Tibial nerve (tissue), 4 donors: ENCODE results near the gene TBC1D3B. TPM values are rescaled to one million over a fixed set of nuclear protein-coding genes. Genes with fewer than 3 reads are reported as not detected.
A peak's percentile ranks its signal among the peaks of the same experiment; 100 is the strongest.
"Not testable (repeated sequence)": the region's sequence is repeated elsewhere in the genome, so short reads cannot be mapped to it uniquely, and the experiment has no call there.

ENCODE experiments used
- DNase-seq, 2 donors: peaks; one replicate each; pipeline ENCODE4 v3.0.0-alpha.2; 2019; ENCODE audit warnings: low spot score in 2 of 2
- H3K27ac ChIP-seq, 4 donors: fragments of 200-600 bp; sonication (generic) in 3 of 4; one replicate each; pipeline ENCODE4 v1.5.1; 2017 to 2019; ENCODE audit warnings: mild to moderate bottlenecking in 1 of 4
- H3K27me3 ChIP-seq, 2 donors: fragments of 200-600 bp; sonication (generic) in 1 of 2; one replicate each; pipeline versions ENCODE4 v1.5.1 to v1.6.0; 2017 to 2019
- H3K36me3 ChIP-seq, 3 donors: fragments of 200-600 bp; sonication (generic); one replicate each; pipeline ENCODE4 v1.5.1; 2018 to 2019
- H3K4me1 ChIP-seq, 4 donors: fragments of 200-600 bp; sonication (generic) in 3 of 4; one replicate each; pipeline ENCODE4 v1.5.1; 2017 to 2019
- H3K4me3 ChIP-seq, 4 donors: fragments of 200-600 bp; sonication (generic) in 3 of 4; one replicate each; pipeline ENCODE4 v1.5.1; 2017 to 2019; ENCODE audit warnings: mild to moderate bottlenecking in 1 of 4, moderate library complexity in 1 of 4
- H3K9me3 ChIP-seq, 4 donors: fragments of 200-600 bp; sonication (generic) in 3 of 4; one replicate each; pipeline ENCODE4 v1.5.1; 2017 to 2019
- EP300 ChIP-seq, 2 donors: sonication (generic); formaldehyde crosslinking; IDR thresholded peaks; one replicate each; pipeline ENCODE4 v1.6.1; 2017; ENCODE audit warnings: antibody characterized with exemption in 2 of 2, mild to moderate bottlenecking in 1 of 2
- POLR2A ChIP-seq, 2 donors: fragments of 450-650 bp; IDR thresholded peaks; one replicate each; pipeline ENCODE4 v1.6.1; 2017; ENCODE audit warnings: antibody characterized with exemption in 2 of 2, mild to moderate bottlenecking in 2 of 2, moderate library complexity in 2 of 2
- WGBS, 2 donors: methylation state at CpG; one replicate each; pipeline ENCODE4 v1.1.5; 2018; 5-methylcytosine and 5-hydroxymethylcytosine counted together
- total RNA-seq, 4 donors: library from RNA; depleted of rRNA; stranded (reverse); fragments of >200 nt; gene quantifications; one replicate each; pipeline ENCODE4 v1.1.0, GENCODE V29; 2016
- TF ChIP-seq, protein P1 (sequence below), 5 experiments: fragments of 200-600 bp in 3 of 5; fragments of 450-650 bp in 2 of 5; sonication (generic) in 3 of 5; IDR thresholded peaks; one replicate each; pipeline ENCODE4 v1.5.1; 2016 to 2019; ENCODE audit warnings: antibody characterized with exemption in 5 of 5, mild to moderate bottlenecking in 3 of 5, moderate library complexity in 2 of 5

The TBC1D3B gene
- total RNA-seq, 4 donors from 2014 or later = 1.0 to 4.5 TPM; not detected in 2

DNA sequence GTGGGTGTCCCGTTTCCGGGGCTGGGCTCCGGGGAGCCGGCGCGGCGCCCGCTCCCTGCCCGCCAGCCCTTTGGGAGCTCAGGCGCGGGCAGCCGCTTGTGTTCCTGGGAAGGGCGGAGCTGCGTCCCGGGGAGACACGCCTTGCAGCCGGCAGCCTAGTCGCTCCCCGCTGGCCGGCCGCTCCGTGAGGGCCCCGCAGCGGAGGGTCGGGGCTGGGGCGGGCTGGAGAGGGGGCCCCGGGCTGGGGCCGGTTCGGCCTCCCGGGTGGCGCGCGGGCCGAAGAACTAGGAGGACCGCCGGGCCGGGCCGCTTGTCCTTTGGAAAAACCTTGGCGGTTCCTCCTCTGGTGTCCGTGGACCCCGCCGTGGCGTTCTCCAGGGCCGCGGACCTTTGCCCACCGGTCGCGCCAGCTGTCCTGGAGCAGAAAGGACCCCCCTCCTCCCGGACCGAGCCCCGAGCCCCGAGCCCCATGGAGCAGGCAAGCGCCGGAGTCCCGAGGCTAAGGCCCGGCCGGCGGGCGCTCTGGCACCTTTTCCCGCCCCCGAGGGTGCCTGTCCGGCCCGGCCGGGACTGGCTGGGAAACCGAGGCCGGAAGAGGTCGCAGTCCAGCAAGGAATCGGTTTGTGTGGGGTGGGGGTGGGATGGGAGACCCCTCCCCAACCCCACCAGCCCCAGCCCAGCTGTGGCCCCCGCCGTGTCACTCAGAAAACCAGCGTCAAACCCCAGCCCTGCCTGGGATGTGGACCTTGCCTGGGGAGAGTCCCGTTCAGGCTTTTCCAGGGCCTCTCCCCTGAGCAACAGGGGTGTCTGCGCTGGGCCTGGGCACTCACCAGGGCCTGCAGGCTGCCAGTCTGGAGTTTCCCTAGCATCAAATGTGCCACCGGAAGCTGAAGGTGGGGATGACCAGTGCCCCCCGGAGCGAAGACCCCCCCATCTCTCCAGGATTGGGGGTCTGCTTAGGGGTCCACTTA, 6.8 kb upstream of the TBC1D3B start:
- TF ChIP-seq EP300 (IDR thresholded peaks at IDR 0.05) = no peak
- peak in 1 of 2 donors; percentile 30 for TF ChIP-seq POLR2A (IDR thresholded peaks at IDR 0.05)

DNA sequence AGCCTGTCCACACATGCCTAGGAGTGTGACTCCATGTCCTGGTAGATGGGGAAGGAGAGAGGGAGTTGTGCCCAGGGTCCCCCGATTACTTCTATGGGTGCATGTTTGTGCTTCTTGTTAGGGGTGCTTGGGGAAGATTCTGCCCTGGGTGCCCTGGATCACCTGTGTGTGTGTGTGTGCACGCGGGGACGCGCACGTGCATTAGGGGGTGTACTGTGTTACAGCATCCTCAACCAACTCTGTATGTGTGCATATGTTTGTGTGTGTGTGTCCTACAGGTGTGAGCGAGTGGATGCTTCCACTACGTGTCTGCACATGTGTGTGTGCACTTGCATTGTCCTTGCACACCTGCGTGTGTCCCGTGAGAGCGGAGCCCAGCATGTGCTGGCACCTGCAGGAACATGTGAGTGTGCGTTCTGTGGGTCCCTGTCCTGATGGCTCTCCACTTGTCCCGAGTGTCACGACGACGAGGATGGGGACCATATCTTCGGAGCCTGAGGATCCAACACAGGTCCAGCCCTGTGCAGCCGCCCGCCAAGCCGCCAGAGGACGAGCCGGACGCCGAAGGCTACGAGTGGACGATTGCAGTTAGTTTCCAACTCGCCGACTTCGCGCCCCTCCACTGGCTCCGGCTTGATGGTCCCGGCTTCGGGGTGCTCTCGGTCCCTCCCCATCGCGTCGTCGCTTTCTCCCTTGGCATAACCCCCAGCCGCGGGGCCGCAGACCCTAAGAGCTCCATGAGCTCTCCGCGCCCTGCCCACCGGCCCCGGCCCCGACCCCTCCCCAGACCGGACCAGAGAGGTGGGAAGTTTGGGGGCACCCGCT, 6.0 kb upstream of the TBC1D3B start:
- peak overlapping the region in 2 of 4 donors; percentile 21 to 51 for H3K27ac ChIP-seq
- WGBS, 2 donors = 29 to 37% methylated on average over 30 to 38 of the region's 48 CpGs
- no peak for DNase-seq

More for the DNA sequence above, 6.8 kb upstream of the TBC1D3B start:
- H3K9me3 ChIP-seq = no peaks in the 10 kb centered on the region
- peaks cover 0 to 15% (median 5%) of the 10 kb centered on the region in 4 donors for H3K4me1 ChIP-seq
- peak overlapping the region; percentile 32 to 55 (median 41) for H3K4me3 ChIP-seq
- H3K27me3 ChIP-seq = peaks cover 0 to 30% of the 10 kb centered on the region in 2 donors
- DNase-seq = no peak
- no peaks in the 10 kb centered on the region for H3K36me3 ChIP-seq
- peak overlapping the region in 2 of 4 donors; percentile 21 to 51 for H3K27ac ChIP-seq
- 5 to 8% methylated on average over 32 to 35 of the region's 76 CpGs for WGBS, 2 donors

DNA sequence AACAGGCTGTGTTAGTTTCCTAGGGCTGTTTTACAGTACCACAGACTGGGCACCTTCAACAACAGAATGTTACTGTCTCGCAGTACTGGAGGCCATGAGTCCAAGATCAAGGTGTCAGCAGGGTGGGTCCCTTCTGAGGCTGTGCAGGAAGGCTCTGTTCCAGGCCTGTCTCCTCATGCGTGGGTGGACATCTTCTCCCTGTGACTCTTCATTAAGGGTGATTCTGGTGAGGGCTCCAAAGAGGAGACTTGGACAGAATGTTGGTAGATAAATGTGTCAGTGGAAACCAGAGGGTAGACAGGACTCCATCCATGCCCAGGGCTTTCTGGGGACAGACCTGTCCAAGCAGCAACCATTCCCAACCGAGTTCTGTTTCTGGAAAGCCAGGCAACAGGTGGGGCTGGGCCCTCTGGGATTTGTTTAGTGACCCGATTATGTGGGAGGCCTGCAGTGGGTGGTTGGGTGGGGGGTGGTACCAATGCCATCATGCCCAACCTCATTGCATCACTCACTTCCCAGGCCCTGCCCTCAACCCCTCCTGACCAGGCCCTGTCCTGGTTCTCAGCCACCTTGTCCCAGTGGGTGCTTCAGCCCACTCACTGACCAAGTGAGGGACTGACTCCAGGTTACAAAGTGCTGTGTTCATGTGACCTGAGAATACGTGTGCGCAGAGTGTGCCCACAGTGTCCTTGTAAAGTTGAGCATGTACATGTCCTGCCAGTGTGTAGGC, 5.2 kb upstream of the TBC1D3B start:
- not testable (repeated sequence) for DNase-seq, H3K4me3 ChIP-seq, H3K27ac ChIP-seq, H3K9me3 ChIP-seq, H3K36me3 ChIP-seq
- 79 to 93% methylated on average over 6 of the region's 6 CpGs for WGBS, 2 donors
- H3K4me1 ChIP-seq = peaks cover 0 to 15% (median 5%) of the 10 kb centered on the region in 4 donors
- H3K27me3 ChIP-seq = peaks cover 0 to 30% of the 10 kb centered on the region in 2 donors

More for the DNA sequence above, 6.0 kb upstream of the TBC1D3B start:
- H3K36me3 ChIP-seq = no peaks in the 10 kb centered on the region
- no peak for TF ChIP-seq EP300 (IDR thresholded peaks at IDR 0.05)
- TF ChIP-seq, protein P1, sequence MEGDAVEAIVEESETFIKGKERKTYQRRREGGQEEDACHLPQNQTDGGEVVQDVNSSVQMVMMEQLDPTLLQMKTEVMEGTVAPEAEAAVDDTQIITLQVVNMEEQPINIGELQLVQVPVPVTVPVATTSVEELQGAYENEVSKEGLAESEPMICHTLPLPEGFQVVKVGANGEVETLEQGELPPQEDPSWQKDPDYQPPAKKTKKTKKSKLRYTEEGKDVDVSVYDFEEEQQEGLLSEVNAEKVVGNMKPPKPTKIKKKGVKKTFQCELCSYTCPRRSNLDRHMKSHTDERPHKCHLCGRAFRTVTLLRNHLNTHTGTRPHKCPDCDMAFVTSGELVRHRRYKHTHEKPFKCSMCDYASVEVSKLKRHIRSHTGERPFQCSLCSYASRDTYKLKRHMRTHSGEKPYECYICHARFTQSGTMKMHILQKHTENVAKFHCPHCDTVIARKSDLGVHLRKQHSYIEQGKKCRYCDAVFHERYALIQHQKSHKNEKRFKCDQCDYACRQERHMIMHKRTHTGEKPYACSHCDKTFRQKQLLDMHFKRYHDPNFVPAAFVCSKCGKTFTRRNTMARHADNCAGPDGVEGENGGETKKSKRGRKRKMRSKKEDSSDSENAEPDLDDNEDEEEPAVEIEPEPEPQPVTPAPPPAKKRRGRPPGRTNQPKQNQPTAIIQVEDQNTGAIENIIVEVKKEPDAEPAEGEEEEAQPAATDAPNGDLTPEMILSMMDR (IDR thresholded peaks at IDR 0.05) = no peak
- no peak for TF ChIP-seq POLR2A (IDR thresholded peaks at IDR 0.05)
- peaks cover 0 to 30% of the 10 kb centered on the region in 2 donors for H3K27me3 ChIP-seq
- no peaks in the 10 kb centered on the region for H3K9me3 ChIP-seq
- peaks cover 0 to 15% (median 5%) of the 10 kb centered on the region in 4 donors for H3K4me1 ChIP-seq
- peak overlapping the region; percentile 32 to 55 (median 41) for H3K4me3 ChIP-seq

DNA sequence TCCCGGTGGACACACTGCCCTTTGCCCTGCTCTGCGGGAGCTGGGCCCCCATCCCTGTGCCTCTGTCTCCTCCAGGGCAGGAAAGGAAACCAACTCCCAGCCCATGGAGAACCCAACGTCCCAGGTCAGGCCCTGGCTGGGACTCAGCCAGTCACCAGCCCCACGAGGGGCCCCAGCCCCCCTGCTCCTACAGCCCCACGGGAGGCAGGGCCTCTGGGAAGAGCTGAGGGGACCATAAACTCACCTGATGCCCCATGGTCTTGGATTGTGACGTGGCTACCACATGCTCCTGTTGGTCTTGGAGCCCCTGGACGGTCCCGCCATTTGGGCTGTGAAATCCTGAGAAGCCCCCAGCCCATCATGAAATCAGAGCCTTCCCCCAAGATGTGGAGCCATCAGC, 7.6 kb downstream of the TBC1D3B start:
- not testable (repeated sequence) for H3K27me3 ChIP-seq, H3K36me3 ChIP-seq, H3K4me1 ChIP-seq, H3K9me3 ChIP-seq, DNase-seq, H3K4me3 ChIP-seq, H3K27ac ChIP-seq
- no CpG with 5 or more reads among the region's 8 CpGs for WGBS, 2 donors

DNA sequence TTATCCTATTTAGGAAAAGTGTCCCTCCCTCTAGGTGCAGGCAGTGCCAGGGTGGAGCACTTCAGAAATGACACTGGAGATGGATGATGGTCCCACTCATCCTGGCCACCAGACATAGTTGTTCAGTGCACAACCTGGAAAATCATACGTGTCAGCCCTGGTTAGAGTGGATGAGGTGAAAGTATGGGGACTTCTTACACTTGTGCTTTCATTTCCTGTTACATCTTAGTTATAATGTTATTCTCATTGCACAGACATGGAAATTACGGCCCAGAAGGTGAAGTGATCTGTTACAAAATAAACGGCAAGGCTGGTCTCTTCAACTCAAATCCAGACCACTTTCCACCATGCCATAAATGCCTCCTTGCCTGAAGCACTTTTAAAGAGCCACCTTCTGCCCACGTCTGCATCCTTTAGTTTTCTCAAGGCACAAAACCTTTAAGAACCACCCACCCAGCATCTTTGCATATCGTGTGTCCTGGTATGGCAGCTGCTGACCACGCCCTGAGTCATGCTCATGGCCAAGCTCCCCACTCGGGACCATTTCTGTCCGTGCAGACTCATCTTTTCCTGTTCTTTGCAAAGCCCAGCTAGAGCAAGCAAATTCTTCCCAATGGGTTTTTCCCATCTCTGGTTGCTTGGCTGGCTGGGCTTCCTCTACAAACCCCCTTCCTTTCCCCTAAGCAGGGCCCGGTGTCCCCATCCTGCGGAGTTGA, 22.4 kb downstream of the TBC1D3B start:
- no peak for TF ChIP-seq EP300 (IDR thresholded peaks at IDR 0.05)
- TF ChIP-seq POLR2A (IDR thresholded peaks at IDR 0.05) = no peak
- TF ChIP-seq, protein P1 (IDR thresholded peaks at IDR 0.05) = no peak
- whole genome bisulfite sequencing, 2 donors = 67 to 71% methylated on average over 10 of the region's 10 CpGs
- Histone ChIP-seq H3K27ac (no peak overlapping the region), H3K4me1 (peaks cover 0 to 9% (median 3%) of the 10 kb centered on the region in 4 donors), H3K27me3 (peaks cover 0 to 6% of the 10 kb centered on the region in 2 donors), H3K9me3 (no peaks in the 10 kb centered on the region), H3K36me3 (no peaks in the 10 kb centered on the region), H3K4me3 (no peak overlapping the region)
- peak in 1 of 2 donors; percentile 3 for DNase-seq
